ENCODE data around the gene PRR36. TPM values are rescaled to one million over a fixed set of nuclear protein-coding genes. Genes with fewer than 3 reads are reported as not detected.

The PRR36 gene
- total RNA-seq, 1 experiment from 2014 or later = 21.9 TPM

GRCh38 chr19:7856109-7856591 lies 18.0 kb downstream of the PRR36 start (continued):
- TF ChIP-seq, protein P1, sequence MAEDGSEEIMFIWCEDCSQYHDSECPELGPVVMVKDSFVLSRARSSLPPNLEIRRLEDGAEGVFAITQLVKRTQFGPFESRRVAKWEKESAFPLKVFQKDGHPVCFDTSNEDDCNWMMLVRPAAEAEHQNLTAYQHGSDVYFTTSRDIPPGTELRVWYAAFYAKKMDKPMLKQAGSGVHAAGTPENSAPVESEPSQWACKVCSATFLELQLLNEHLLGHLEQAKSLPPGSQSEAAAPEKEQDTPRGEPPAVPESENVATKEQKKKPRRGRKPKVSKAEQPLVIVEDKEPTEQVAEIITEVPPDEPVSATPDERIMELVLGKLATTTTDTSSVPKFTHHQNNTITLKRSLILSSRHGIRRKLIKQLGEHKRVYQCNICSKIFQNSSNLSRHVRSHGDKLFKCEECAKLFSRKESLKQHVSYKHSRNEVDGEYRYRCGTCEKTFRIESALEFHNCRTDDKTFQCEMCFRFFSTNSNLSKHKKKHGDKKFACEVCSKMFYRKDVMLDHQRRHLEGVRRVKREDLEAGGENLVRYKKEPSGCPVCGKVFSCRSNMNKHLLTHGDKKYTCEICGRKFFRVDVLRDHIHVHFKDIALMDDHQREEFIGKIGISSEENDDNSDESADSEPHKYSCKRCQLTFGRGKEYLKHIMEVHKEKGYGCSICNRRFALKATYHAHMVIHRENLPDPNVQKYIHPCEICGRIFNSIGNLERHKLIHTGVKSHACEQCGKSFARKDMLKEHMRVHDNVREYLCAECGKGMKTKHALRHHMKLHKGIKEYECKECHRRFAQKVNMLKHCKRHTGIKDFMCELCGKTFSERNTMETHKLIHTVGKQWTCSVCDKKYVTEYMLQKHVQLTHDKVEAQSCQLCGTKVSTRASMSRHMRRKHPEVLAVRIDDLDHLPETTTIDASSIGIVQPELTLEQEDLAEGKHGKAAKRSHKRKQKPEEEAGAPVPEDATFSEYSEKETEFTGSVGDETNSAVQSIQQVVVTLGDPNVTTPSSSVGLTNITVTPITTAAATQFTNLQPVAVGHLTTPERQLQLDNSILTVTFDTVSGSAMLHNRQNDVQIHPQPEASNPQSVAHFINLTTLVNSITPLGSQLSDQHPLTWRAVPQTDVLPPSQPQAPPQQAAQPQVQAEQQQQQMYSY (CRISPR knock-in tag; IDR thresholded peaks at IDR 0.05) = no peak
- no peak for TF ChIP-seq TEAD1 (CRISPR knock-in tag; IDR thresholded peaks at IDR 0.05)
- no peak for TF ChIP-seq ETV6 (CRISPR knock-in tag; IDR thresholded peaks at IDR 0.05)
- TF ChIP-seq NR2C2 (CRISPR knock-in tag; IDR thresholded peaks at IDR 0.05) = no peak
- no peak for TF ChIP-seq ZNF263 (CRISPR knock-in tag; IDR thresholded peaks at IDR 0.05; ENCODE audit: low read depth)

DNA sequence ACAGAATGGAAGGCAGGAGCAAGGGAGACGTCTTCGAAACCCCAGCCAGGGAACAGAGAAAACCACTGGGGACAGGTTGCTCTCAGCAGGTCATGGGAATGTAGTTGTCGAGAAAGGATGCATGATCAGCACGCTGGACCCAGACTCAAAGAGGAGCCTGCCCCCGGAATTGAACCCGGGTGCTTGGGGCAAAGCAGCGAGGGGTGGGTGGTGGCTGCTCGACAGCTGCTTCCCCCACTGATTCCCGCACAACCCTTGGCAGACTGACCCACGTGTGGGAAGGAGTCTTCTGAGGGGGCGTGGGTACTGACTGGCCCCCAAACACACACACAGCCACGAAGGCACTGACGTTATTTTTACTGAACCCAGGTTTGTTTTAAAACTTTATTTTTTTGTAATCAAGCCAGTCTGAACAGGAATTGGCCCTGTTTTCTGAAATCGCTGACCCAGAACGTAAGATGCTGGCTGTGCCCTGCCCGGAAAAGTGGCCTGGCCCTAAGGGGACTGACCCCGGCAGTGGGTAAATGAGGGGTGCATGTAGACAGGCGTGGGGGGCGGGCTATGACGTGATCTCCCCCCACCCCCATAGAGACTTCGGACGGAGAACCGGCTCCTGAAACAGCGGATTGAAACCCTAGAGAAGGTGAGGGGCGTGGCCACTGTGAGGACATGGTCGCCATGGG lies 18.6 kb downstream of the PRR36 start:
- DNase-seq (ENCODE audit: low spot score) (no peak), ATAC-seq (no peak)
- H3K27ac Mint-ChIP-seq = no peak overlapping the region
- no peaks in the 10 kb centered on the region for H3K9me3 Mint-ChIP-seq
- H3K27me3 Mint-ChIP-seq (ENCODE audit: low read depth) = peaks cover 51% of the 10 kb centered on the region
- CTCF ChIA-PET = no interaction called here
- POLR2A ChIA-PET = no interaction called here
- no peak for TF ChIP-seq NR1H2 (CRISPR knock-in tag; IDR thresholded peaks at IDR 0.05)
- TF ChIP-seq, protein P2, sequence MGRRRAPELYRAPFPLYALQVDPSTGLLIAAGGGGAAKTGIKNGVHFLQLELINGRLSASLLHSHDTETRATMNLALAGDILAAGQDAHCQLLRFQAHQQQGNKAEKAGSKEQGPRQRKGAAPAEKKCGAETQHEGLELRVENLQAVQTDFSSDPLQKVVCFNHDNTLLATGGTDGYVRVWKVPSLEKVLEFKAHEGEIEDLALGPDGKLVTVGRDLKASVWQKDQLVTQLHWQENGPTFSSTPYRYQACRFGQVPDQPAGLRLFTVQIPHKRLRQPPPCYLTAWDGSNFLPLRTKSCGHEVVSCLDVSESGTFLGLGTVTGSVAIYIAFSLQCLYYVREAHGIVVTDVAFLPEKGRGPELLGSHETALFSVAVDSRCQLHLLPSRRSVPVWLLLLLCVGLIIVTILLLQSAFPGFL (CRISPR knock-in tag; IDR thresholded peaks at IDR 0.05; ENCODE audit: borderline replicate concordance) = no peak
- no peak for TF ChIP-seq ZSCAN18 (CRISPR knock-in tag; IDR thresholded peaks at IDR 0.05)
- TF ChIP-seq RELA (CRISPR knock-in tag; IDR thresholded peaks at IDR 0.05; ENCODE audit: borderline replicate concordance) = no peak
- TF ChIP-seq AFF4 (CRISPR knock-in tag; IDR thresholded peaks at IDR 0.05; ENCODE audit: borderline replicate concordance) = no peak
- no peak for TF ChIP-seq MYBL2 (CRISPR knock-in tag; IDR thresholded peaks at IDR 0.05)
- no peak for TF ChIP-seq TEAD4 (CRISPR knock-in tag; IDR thresholded peaks at IDR 0.05)
- TF ChIP-seq ZNF138 (CRISPR knock-in tag; conservative IDR thresholded peaks at IDR 0.05) = no peak
- TF ChIP-seq TCF7 (CRISPR knock-in tag; IDR thresholded peaks at IDR 0.05; ENCODE audit: low read depth) = no peak
- TF ChIP-seq ATF6 (CRISPR knock-in tag; IDR thresholded peaks at IDR 0.05) = no peak
- H3K4me3 Mint-ChIP-seq = no peak overlapping the region
- no peaks in the 10 kb centered on the region for H3K36me3 Mint-ChIP-seq
- peaks cover 8% of the 10 kb centered on the region for H3K4me1 Mint-ChIP-seq
